ENCODE measurements around the gene ATP8A2.
"Not testable (repeated sequence)": the region's sequence is repeated elsewhere in the genome, so short reads cannot be mapped to it uniquely, and the experiment has no call there.

The ATP8A2 gene

GRCh38 chr13:25766576-25766975 lies 394.8 kb downstream of the ATP8A2 start:
- no peak for DNase-seq (ENCODE audit: low read depth in 2 of 2)

DNA sequence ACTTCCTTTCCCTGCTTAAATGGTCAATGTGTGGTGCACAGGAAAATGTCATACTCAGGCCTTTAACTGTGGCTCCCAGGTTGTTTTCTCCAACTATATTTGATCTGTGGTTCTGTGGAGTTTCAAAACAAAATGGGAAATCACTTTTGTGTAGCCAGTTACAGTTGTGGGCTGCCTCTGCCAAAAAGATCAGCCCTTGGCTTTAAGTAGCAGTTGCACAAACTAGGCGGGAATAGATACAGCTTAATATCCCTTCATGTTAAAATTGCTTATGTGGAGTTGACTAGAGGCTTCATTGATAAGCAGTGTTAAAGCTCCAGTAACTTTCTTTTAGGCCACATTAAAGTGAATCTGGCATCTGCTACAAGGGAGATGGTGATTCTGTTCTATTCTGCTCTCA lies 395.2 kb downstream of the ATP8A2 start:
- no peak for DNase-seq (ENCODE audit: low read depth in 2 of 2)

DNA sequence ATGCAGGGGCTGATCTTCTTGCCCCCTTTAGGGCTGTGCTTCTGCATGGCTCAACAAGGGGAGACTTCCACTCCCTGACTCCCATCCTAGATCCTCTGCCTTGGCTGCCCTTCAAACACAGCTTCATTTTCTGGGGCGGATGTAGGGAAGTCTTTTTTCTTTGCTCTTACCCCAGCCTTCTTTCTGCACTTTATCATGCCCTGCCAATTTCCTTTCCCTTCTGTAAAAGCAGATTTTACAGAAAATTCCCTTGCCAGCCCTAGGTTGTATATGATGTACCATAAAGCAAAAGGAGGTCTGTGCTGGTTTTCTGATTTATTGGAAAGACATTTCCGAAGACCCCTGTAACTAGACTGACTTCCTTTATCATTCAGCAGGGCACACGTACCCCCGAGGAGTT lies 396.6 kb downstream of the ATP8A2 start:
- DNase-seq (ENCODE audit: low read depth in 2 of 2): no peak

DNA sequence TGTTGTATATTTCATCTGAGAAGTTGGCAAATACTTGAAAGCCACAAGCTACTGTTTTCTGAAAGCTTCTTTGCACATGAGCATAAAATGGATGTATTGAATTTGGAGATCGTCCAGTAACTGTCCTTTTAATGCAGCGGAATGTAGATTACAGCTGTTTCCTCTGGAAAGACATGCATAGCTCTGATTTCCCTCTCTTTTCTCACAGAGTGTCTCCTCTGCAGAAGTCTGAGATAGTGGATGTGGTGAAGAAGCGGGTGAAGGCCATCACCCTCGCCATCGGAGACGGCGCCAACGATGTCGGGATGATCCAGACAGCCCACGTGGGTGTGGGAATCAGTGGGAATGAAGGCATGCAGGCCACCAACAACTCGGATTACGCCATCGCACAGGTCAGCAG lies 397.1 kb downstream of the ATP8A2 start:
- DNase-seq (ENCODE audit: low read depth in 2 of 2): no peak

DNA sequence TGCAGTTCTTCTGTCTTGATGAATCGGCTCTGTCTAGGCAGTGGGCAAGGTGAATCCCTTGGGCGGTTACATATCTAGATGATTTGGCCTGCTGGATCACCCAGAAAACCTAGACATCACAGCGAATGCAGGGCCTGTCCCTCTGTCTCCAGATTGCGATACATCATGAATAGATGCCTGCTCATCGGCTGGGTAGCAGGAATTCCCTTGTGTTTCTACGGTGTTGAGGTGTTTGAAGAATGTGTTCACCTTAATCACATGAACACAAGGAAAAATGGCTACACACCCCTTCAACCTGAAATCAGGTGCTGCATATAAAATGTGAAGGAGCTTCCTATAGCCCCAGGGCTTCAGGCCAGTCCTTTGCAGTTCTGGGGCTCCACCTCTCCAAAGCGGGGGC lies 398.8 kb downstream of the ATP8A2 start:
- no peak for DNase-seq (ENCODE audit: low read depth in 2 of 2)

- no peak for DNase-seq (ENCODE audit: low read depth in 2 of 2)
Observed at GRCh38 chr13:25771202-25771601, 399.4 kb downstream of the ATP8A2 start.

- no peak for DNase-seq (ENCODE audit: low read depth in 2 of 2)
Observed at GRCh38 chr13:25771641-25772478, 400.1 kb downstream of the ATP8A2 start.

DNA sequence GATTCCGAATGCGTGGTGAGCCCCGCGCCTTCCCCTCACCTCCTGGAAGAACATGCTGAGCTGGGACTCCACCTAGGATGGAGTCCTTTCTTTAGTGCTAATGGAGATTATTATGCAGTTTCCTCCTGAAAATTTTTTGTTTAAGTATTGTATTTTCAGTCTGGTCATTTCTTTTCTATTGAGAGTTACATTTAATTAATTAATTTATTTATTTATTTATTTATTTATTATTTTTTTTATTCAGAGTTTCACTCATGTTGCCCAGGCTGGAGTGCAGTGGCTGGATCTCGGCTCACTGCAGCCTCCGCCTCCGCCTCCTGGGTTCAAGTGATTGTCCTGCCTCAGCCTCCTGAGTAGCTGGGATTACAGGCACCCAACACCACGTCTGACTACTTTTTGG lies 400.8 kb downstream of the ATP8A2 start:
- DNase-seq (ENCODE audit: low read depth in 2 of 2): not testable (repeated sequence)

DNA sequence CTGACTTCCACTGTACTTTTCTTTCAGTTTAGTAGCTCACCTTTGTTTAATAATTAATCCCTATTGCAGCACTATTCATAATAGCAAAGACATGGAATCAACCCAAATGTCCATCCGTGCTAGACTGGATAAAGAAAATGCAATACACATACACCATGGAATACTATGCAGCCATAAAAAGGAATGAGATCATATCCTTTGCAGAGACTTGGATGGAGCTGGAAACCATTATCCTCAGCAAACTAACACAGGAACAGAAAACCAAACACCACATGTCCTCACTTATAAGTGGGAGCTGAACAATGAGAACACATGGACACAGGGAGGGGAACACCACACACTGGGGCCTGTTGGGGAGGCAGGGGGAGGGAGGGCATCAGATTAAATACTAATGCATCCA lies 402.3 kb downstream of the ATP8A2 start:
- not testable (repeated sequence) for DNase-seq (ENCODE audit: low read depth in 2 of 2)

- no peak for DNase-seq (ENCODE audit: low read depth in 2 of 2)
Observed at GRCh38 chr13:25775275-25775674, 403.5 kb downstream of the ATP8A2 start.

- no peak for DNase-seq (ENCODE audit: low read depth in 2 of 2)
Observed at GRCh38 chr13:25775986-25776385, 404.2 kb downstream of the ATP8A2 start.

DNA sequence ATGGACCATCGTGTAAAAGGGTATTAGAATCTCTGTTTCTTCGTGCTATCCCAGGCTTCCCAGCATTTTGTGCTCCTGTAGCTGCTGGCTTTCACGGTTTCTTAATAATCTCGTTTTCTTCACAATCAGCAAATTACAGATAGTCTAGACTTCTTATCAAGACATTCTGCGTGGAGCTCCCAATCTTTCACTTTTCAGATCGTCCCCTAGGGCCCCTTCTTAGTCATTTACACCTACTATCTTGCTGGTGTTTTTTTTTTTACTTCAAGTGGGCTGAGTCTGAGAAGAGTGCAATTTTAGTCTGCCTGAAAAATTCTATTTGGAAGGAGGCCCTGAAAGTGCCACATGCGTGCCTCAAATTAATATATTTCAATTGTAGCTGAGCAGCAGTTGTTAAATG lies 404.9 kb downstream of the ATP8A2 start:
- no peak for DNase-seq (ENCODE audit: low read depth in 2 of 2)

DNA sequence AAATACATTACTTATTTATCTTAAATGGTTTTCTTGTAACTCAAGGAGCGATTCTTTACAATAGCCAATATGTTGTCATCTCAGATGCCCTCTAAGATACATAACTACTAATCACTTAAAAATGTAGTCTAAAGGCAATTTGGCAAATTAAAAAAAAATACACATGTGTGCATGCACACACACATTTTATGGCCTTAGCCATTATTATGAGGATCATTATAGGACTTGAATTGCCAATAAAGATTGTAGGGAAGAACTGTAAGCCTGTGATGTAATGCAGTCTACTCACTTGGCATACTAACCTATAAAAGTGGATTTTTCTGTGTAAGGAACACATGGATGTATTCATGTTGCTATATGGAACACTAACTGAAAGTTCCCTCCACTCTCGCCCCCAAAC lies 405.7 kb downstream of the ATP8A2 start:
- DNase-seq (ENCODE audit: low read depth in 2 of 2): no peak

DNA sequence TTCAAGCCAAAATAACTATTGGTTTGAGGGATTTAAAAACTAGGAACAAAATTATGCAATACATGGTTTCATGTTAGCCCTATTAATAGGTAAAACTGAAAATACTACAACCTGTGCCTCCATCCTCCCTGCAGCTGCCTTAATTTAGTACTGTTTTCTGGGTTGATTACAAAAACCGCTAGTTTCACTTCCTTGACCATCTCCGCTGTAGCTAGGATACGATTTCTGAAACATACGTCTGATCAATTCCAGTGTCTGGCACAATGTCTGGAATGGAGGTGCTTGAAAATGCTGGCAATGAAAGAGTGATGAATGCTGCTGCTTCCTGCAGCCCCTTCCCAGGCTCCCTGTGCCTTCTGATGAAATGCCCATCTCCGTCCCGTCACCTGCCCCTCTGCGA lies 406.6 kb downstream of the ATP8A2 start:
- no peak for DNase-seq (ENCODE audit: low read depth in 2 of 2)

DNA sequence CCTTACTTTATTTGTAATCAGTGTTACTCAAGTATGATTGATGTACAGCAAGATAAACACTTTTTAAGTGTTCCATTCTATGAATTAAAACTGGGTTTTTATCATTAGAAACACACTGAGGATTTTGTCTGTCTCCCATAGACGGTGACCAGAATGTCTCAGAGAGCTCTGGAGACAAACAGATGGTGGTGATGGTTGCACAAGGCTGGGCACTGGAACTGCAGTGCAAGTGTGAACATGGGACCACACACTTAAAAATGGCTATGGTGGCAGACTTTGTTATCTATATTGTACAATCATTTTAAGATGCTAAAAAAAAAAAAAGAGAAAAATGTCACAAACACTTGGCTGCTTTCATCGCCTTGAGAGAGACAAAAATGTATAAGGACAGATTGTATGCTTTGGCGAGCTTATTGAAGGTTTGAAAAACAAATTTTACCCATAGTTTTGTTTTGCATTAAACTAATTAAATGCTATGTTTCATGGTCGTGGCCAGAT lies 407.1 kb downstream of the ATP8A2 start:
- no peak for DNase-seq (ENCODE audit: low read depth in 2 of 2)

GRCh38 chr13:25783076-25783475 lies 411.3 kb downstream of the ATP8A2 start:
- no peak for DNase-seq (ENCODE audit: low read depth in 2 of 2)

DNA sequence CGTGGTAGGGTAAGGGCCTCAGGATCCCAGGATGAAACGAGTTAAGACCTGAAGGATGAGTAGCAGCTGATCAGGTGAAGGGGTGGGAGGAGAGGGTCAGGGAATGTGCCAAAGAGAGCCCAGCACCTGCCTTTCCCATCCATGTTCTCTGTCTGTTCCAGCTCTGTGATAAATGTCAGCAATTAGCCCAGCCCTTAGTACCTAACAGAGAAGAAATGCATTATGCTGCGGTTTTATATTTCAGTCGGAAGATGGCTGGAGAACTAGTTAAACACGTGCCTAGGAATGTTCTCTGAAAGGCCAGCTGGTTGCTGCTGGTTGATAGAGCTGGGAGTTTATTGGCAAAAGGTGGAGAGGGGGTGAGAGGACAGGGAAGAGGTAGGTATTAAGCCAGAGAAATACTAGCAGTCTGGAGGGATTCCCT lies 411.8 kb downstream of the ATP8A2 start:
- DNase-seq (ENCODE audit: low read depth in 2 of 2): no peak

- no peak for DNase-seq (ENCODE audit: low read depth in 2 of 2)
Observed at GRCh38 chr13:25784119-25784518, 412.3 kb downstream of the ATP8A2 start.

DNA sequence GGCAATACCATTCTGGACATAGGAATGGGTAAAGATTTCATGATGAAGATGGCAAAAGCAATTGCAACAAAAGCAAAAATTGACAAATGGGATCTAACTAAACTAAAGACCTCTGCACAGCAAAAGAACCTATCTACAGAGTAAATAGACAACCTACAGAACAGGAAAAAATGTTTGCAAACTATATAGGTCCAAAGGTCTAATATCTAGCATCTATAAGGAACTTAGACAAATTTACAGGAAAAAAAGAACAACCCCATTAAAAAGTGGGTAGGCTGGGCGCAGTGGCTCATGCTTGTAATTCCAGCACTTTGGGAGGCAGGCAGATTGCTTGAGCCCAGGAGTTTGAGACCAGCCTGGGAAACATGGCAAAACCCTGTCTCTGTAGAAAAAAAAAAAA lies 418.4 kb downstream of the ATP8A2 start:
- not testable (repeated sequence) for DNase-seq (ENCODE audit: low read depth in 2 of 2)

GRCh38 chr13:25795277-25795676 lies 423.5 kb downstream of the ATP8A2 start:
- DNase-seq (ENCODE audit: low read depth in 2 of 2): no peak

- no peak for DNase-seq (ENCODE audit: low read depth in 2 of 2)
Observed at GRCh38 chr13:25796474-25796873, 424.7 kb downstream of the ATP8A2 start.

DNA sequence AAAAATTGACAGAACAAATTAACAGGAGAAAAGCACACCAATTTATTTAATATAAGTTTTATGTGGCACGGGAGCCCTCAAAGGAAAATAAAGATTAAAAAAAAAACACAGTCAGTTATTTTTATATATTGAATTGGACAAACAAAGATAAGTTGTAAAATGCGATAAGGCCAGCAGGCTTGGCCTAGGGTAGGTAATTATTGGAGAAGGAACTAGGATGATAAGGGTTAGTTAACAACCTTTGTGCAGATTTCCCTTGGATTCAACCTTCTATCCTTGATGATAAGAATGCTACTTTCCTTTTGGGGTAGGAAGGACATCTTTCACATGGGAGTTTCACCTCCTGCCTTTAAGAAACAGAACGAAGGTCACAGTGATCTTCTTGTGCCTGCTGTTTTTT lies 427.2 kb downstream of the ATP8A2 start:
- no peak for DNase-seq (ENCODE audit: low read depth in 2 of 2)

DNA sequence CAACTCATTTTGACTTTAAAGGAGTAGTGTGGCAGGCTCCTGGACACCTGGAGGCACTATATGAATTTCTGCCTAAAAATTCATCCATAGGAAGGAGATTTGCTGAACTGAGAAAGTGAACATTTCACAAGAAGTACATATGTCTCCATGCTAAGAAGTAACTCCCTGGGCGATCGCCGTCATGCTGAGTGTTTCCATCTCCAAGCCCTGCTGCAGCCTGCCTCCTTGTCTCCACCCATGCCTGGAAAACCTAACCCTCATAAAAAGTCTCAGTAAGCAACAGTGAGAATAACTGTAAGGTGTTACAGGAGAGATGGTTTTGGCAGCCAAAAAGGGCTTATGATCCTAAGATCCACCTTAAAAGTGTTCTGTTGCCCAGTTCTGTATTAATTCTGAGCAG lies 428.7 kb downstream of the ATP8A2 start:
- DNase-seq (ENCODE audit: low read depth in 2 of 2): no peak

- DNase-seq (ENCODE audit: low read depth in 2 of 2): no peak
Observed at GRCh38 chr13:25802579-25802978, 430.8 kb downstream of the ATP8A2 start.

Measured in stimulated activated CD4-positive, alpha-beta T cell treated with anti-CD3 and anti-CD28 coated beads, Interleukin-15, amount 100 ng/mL, for 48 hours (primary cell).